Smooth muscle cell (in vitro differentiated cells): ENCODE data around the gene BTBD9. TPM values are rescaled to one million over a fixed set of nuclear protein-coding genes. Genes with fewer than 3 reads are reported as not detected.

ENCODE experiments used
- DNase-seq: peaks from one replicate; lab custom pipeline; 2025; ENCODE audit not compliant: unreplicated experiment; lab: John Stamatoyannopoulos, UW
- H2AFZ ChIP-seq: fragments of 200-600 bp; sonication (generic); 2 replicates; pipeline ENCODE4 v1.6.0; 2016; ENCODE audit warnings: antibody characterized with exemption, low read depth, mild to moderate bottlenecking
- H3F3A ChIP-seq: fragments of 200-600 bp; sonication (generic); 2 replicates; pipeline ENCODE4 v1.6.0; 2017; ENCODE audit warnings: antibody characterized with exemption, low read depth
- H3K27ac ChIP-seq: fragments of 200-600 bp; sonication (generic); 2 replicates; pipeline ENCODE4 v1.5.1; 2016; ENCODE audit warnings: low read depth, mild to moderate bottlenecking
- H3K27me3 ChIP-seq: fragments of 200-600 bp; sonication (generic); 2 replicates; pipeline ENCODE4 v1.6.1; 2016; ENCODE audit warnings: low read depth, mild to moderate bottlenecking
- H3K36me3 ChIP-seq: fragments of 200-600 bp; sonication (generic); 2 replicates; pipeline ENCODE4 v1.5.1; 2016; ENCODE audit warnings: low read depth
- H3K4me1 ChIP-seq: fragments of 200-600 bp; sonication (generic); 2 replicates; pipeline ENCODE4 v1.5.1; 2016; ENCODE audit warnings: low read depth
- H3K4me2 ChIP-seq: fragments of 200-600 bp; sonication (generic); 2 replicates; pipeline ENCODE4 v1.6.0; 2016; ENCODE audit warnings: mild to moderate bottlenecking
- H3K4me3 ChIP-seq: fragments of 200-600 bp; sonication (generic); 2 replicates; pipeline ENCODE4 v1.5.1; 2016; ENCODE audit warnings: mild to moderate bottlenecking
- H3K79me2 ChIP-seq: fragments of 200-600 bp; sonication (generic); 2 replicates; pipeline ENCODE4 v1.6.0; 2016; ENCODE audit warnings: low read depth, mild to moderate bottlenecking
- H3K9ac ChIP-seq: fragments of 200-600 bp; sonication (generic); 2 replicates; pipeline ENCODE4 v1.6.0; 2016; ENCODE audit warnings: low read depth
- H3K9me3 ChIP-seq: fragments of 200-600 bp; sonication (generic); replicated peaks from 2 replicates; pipeline ENCODE4 v1.5.1; 2016; ENCODE audit warnings: low read depth
- H4K20me1 ChIP-seq: fragments of 200-600 bp; sonication (generic); 2 replicates; pipeline ENCODE4 v1.6.0; 2016; ENCODE audit warnings: low read depth
- WGBS: methylation state at CpG from one replicate; pipeline ENCODE4 v1.1.7; 2016; ENCODE audit warnings: low lambda C conversion rate; 5-methylcytosine and 5-hydroxymethylcytosine counted together
- polyA plus RNA-seq: library from polyadenylated mRNA; unstranded; fragments of >200 nt; fragmentation: Nextera tagmentation; extraction: Ambion mirVana; gene quantifications from 2 replicates; pipeline ENCODE4 v1.2.1, GENCODE V29; 2016
- total RNA-seq: library from RNA; depleted of rRNA; stranded (reverse); fragments of >200 nt; gene quantifications from 2 replicates; pipeline ENCODE4 v1.2.3, GENCODE V29; 2014
- TF ChIP-seq, protein P1 (sequence below): fragments of 200-600 bp; sonication (generic); IDR thresholded peaks from 2 replicates; pipeline ENCODE4 v1.5.1; 2017; ENCODE audit warnings: borderline replicate concordance, mild to moderate bottlenecking, antibody characterized with exemption; ENCODE audit not compliant: insufficient read depth, poor library complexity, severe bottlenecking

BTBD9 gene
- total and polyA plus RNA-seq, 2 experiments from 2014 or later: 5.6 to 12.5 TPM

DNA sequence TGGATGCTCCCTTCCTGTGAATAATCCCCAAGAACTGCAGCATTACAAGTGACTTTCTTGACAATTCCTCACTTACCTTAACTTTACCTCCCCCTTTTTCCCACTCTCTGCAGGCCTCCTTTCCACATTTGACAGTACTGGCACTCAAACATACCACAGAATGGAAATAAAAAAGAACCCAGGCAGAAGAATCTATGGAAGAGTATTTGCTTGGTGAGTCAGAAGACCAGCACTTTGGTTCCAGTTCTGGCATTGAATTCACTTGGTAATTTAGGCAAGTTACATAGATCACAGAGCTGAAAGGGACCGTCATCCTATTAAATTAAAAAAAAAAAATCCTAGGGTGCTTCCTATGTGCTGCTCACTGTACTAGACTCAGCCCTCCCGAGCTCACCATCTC is 55.0 kb downstream of the BTBD9 start:
- Histone ChIP-seq H3K9me3 (no peaks in the 10 kb centered on the region), H3F3A (no peaks in the 10 kb centered on the region), H3K4me3 (no peak overlapping the region), H3K4me1 (no peaks in the 10 kb centered on the region), H4K20me1 (no peaks in the 10 kb centered on the region), H3K36me3 (no peaks in the 10 kb centered on the region), H2AFZ (no peak overlapping the region), H3K9ac (no peak overlapping the region), H3K27me3 (no peaks in the 10 kb centered on the region), H3K4me2 (no peak overlapping the region), H3K79me2 (no peaks in the 10 kb centered on the region), H3K27ac (no peak overlapping the region)
- DNase-seq: no peak
- WGBS: 78% methylated on average over 2 of the region's 2 CpGs
- TF ChIP-seq, protein P1, sequence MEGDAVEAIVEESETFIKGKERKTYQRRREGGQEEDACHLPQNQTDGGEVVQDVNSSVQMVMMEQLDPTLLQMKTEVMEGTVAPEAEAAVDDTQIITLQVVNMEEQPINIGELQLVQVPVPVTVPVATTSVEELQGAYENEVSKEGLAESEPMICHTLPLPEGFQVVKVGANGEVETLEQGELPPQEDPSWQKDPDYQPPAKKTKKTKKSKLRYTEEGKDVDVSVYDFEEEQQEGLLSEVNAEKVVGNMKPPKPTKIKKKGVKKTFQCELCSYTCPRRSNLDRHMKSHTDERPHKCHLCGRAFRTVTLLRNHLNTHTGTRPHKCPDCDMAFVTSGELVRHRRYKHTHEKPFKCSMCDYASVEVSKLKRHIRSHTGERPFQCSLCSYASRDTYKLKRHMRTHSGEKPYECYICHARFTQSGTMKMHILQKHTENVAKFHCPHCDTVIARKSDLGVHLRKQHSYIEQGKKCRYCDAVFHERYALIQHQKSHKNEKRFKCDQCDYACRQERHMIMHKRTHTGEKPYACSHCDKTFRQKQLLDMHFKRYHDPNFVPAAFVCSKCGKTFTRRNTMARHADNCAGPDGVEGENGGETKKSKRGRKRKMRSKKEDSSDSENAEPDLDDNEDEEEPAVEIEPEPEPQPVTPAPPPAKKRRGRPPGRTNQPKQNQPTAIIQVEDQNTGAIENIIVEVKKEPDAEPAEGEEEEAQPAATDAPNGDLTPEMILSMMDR: no peak

DNA sequence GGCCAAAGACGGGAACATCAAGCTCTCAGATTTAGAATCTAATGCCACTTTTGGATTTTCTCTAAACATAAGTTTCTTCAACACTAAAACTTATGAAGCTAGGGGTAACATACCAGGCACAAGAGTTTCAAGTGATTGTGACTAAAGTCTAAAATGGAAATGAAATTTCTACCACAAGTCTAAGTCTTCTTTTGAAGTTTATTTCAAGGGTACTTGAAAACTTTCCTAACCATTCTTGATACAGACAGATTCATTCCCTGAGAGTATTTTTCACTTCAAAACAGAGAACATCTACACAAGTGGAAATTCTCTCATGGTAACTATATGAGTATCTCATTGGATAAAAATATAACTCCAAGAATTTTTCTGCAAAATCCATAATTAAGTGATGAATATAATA is 56.2 kb downstream of the BTBD9 start:
- H3F3A ChIP-seq: no peaks in the 10 kb centered on the region
- no peaks in the 10 kb centered on the region for H3K36me3 ChIP-seq
- WGBS: 93% methylated on average over 1 of the region's 1 CpG
- H3K27me3 ChIP-seq: no peaks in the 10 kb centered on the region
- no peaks in the 10 kb centered on the region for H3K9me3 ChIP-seq
- TF ChIP-seq, protein P1: no peak
- DNase-seq: no peak
- no peak overlapping the region for H3K27ac ChIP-seq
- no peaks in the 10 kb centered on the region for H4K20me1 ChIP-seq
- no peak overlapping the region for H3K4me2 ChIP-seq
- no peak overlapping the region for H2AFZ ChIP-seq
- no peak overlapping the region for H3K4me3 ChIP-seq
- no peak overlapping the region for H3K9ac ChIP-seq
- H3K79me2 ChIP-seq: no peaks in the 10 kb centered on the region
- no peaks in the 10 kb centered on the region for H3K4me1 ChIP-seq

DNA sequence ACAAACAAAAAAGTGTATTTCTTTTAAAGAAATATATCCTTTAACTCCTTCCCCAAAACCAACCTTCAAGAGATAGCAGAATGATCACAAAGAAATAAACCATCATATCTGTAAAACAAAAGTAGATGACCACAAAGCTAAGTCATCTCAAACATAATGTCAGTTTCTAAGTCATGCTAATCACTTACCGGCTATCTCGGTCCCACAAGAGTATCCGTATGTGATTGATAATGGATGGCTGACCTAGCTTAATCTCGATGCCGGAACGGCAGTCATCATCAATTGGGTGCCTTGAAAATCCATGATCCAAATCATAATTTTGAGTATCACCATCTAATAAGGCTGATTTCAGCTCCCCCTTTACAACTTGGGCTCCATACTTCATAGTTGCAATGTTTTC is 59.7 kb downstream of the BTBD9 start:
- Histone ChIP-seq H3K9me3 (no peaks in the 10 kb centered on the region), H3F3A (no peaks in the 10 kb centered on the region), H3K27me3 (no peaks in the 10 kb centered on the region), H4K20me1 (no peaks in the 10 kb centered on the region), H3K4me1 (no peaks in the 10 kb centered on the region), H3K36me3 (no peaks in the 10 kb centered on the region), H3K4me2 (no peak overlapping the region), H3K4me3 (no peak overlapping the region), H3K79me2 (no peaks in the 10 kb centered on the region), H2AFZ (no peak overlapping the region), H3K27ac (no peak overlapping the region), H3K9ac (no peak overlapping the region)
- 98% methylated on average over 6 of the region's 6 CpGs for WGBS
- DNase-seq: no peak
- TF ChIP-seq, protein P1: no peak

DNA sequence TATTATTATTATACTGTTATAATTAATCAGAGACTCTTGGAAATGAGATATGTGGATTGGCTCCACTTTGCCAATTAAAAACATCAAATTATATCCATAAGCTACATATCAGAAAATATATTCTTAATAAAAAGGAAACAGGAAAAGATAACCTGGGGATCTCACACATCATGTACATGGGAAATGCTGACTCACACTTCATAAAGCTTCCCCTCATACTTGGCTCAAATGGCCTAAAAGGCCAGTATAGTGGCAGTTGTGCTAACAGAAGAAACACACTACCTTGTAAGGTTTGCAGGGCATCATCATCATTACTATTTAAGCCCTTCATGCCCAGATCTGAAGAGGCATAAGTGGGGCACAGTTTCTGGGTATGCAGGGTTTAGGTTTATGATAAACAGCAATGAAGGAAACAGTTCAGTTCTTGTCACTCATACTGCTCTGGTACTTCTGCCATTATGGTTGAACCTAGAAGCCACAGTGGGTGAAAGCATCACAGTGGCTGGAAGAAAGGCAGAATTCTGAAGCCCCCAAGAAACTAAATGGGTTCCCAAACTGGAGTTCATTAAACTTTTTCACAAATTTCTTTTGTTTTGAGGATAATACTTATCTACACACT is 60.6 kb downstream of the BTBD9 start:
- Histone ChIP-seq H3K79me2 (no peaks in the 10 kb centered on the region), H3F3A (no peaks in the 10 kb centered on the region), H3K27ac (no peak overlapping the region), H2AFZ (no peak overlapping the region), H3K9me3 (no peaks in the 10 kb centered on the region), H3K4me2 (no peak overlapping the region), H3K36me3 (no peaks in the 10 kb centered on the region), H3K4me3 (no peak overlapping the region), H3K27me3 (no peaks in the 10 kb centered on the region), H3K4me1 (no peaks in the 10 kb centered on the region), H3K9ac (no peak overlapping the region), H4K20me1 (no peaks in the 10 kb centered on the region)
- no peak for DNase-seq
- TF ChIP-seq, protein P1: no peak
